ENCODE data around the gene OR2F1.

The OR2F1 gene, protein sequence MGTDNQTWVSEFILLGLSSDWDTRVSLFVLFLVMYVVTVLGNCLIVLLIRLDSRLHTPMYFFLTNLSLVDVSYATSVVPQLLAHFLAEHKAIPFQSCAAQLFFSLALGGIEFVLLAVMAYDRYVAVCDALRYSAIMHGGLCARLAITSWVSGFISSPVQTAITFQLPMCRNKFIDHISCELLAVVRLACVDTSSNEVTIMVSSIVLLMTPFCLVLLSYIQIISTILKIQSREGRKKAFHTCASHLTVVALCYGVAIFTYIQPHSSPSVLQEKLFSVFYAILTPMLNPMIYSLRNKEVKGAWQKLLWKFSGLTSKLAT

DNA sequence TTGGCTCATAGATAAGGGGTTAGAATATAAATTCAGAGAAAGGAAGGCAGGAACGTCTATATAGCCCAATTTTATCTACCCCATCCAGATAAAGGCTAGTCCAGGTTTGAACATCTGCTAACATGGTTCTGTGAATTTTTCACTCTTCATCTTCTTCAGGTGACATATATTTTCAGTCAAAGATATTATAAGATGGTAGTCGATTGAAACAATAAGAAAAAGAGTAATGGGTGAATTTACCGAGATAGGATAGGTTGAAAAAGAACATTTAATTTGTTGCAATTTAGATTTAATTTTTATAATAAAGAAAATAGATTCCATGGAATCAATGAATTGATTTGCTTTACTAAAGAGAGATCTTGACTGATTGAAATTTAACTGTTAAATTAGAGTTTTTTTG is at the start of gene OR2F1:
Gene OR2F1 (plus strand): TSS at position 301 of the 400 bp plus-strand sequence. CDS start 5,127 bp downstream, outside the sequence.
- no peak for DNase-seq (ENCODE audit: low spot score)

- no peak for DNase-seq (ENCODE audit: low spot score)
Observed at GRCh38 chr7:143905509-143905908, 49.1 kb upstream of the OR2F1 start.

DNA sequence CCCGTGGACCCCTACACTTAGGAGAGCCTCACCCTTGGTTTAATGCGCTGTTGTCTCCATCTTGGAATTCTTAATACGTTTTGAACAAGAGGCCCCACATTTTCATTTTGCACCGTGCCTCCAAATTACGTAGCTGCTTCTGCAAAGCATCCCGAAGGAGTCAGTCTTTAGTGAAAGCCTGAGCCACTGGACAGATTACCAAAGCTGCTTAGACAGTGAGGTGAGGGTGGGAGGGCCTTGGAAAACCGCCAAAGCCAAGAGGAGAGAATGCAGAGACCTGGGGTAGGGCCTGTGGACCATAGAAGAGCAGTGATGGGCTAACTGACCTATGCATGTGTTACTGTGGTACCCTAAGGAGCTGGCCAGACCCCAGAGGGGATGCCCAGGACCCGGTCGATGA is 48.5 kb upstream of the OR2F1 start:
- no peak for DNase-seq (ENCODE audit: low spot score)

DNA sequence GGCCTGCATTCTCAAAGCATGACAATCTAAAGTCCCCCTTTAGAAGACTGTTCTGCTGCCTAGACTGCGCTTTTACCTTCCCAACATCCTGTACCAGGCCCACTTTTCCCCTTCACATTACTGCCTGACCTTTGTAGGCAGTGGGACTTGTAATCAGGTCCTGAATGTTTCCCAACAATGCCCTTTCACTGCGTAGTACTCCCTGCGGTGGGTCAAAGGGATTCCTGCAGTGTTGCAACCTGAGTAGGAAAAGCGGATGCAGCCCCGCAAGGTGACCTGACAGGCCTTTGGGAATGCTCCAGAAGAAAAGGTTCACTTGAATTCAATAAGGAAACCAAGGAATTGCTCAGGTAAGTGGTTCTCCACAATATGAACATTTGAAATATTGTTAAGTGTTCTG is 47.7 kb upstream of the OR2F1 start:
- no peak for DNase-seq (ENCODE audit: low spot score)

DNA sequence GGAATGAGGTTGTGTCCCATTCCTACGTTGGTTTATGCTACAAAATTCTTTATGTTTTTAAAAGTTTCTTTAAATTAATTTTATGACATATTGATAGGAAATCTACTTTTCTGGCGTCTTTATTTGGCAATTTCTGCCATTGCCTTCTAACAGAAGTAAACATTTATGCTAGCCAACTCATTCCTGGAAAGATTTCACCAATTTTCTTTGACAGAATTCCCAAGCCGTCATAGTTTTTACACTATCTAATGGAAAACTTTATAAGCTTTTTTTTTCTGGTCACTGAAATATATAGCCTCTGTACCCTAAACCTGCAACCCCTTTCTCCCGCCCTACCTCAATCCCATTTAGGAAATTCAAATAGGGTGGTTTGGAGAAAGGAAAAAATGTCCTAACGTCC is 46.5 kb upstream of the OR2F1 start:
- DNase-seq (ENCODE audit: low spot score) = no peak

DNA sequence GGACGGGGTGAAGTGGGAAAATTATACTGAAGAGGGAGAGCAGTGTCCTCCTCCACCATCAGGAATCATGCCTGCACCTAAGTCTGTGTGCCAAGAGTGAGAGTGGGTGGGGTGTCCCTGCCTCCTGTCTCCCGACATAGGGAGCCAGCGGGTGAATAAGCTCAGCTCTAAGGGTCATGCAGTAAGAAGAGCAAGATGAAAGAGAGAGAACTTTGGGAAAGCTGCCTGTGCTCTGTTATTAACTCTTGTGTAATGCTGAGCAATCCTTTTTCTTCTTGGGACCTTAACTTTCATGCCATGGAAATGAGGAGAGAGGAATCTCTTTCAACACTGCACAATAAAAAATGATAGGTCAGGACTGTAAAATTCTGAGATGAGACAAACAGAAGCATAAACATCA is 44.8 kb upstream of the OR2F1 start:
- no peak for DNase-seq (ENCODE audit: low spot score)

DNA sequence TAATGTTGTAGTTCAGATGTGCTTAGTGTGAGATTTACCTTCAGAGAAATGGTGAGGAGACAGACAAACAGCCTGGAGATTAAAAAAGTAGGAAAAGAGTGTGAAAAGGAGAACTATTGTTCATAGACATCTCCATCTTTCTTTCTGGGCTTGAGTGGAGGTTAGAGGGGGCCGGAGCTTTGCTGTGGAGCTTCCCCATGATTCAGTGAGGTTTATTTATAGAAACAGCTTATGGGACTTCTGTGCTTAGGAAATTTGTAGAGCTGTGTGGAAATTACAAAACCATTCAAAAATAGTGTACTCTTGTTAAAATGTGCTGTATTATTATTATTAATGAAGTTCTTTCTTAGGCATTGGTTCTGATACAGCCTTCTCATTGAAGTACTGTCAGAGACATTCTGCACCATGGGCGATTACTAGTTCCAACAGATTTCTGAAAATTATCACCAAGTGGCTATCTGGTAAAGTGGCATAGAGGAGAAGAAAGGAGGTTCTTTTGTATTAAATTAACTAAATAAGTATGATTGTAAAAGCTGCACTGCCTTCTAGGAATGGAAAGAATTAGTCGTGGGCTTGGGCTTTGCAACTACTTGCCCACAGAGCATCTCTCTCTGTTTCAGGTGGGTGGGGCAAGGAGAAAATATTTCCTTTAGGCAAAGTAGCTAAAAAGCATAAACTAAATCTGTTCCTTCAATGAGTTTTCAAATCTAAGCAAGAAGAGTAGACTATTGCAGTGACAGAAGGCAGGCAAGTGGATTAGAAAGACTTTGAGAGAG is 44.0 kb upstream of the OR2F1 start:
- no peak for DNase-seq (ENCODE audit: low spot score)

GRCh38 chr7:143913945-143914615 is 40.6 kb upstream of the OR2F1 start:
- no peak for DNase-seq (ENCODE audit: low spot score)

- DNase-seq (ENCODE audit: low spot score) = no peak
Observed at GRCh38 chr7:143914938-143915652, 39.5 kb upstream of the OR2F1 start.

DNA sequence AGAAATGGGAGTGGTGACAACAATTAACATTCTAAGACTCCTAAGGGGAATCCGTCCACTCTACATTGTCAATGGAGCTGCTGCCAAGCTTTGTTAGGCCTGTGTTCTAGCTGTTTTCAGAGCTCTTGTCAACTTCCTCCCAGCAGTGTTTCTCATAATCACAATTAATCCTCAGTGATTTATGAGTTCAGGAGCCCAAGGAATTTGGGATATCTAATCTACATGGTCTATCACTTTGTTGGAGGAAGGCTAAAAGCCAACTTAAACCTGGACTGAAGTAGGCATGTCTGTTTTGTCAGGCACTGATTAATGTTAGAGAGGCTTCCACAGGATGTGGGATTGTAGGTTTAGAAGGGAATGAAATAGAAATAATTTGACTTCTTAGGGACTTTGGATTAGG is 29.8 kb upstream of the OR2F1 start:
- DNase-seq (ENCODE audit: low spot score) = no peak

GRCh38 chr7:143929224-143929920 is 25.3 kb upstream of the OR2F1 start:
- DNase-seq (ENCODE audit: low spot score) = no peak

DNA sequence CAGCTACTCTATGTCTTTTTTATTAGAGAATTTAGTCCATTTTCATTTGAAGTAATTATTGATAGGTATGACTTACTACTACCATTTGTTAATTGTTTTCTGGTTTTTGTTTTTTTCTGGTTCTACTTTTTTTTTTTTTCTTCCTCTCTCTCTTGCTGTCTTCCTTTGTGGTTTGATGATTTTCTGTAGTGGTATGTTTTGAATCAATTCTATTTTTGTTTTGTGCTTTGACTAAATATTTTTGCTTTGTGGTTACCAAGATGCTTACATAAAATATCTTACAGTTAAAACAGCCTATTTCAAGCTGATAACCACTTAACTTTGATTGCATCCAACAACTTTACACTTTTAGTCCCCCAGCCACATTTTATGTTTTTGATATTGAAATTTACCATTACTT is 22.9 kb upstream of the OR2F1 start:
- DNase-seq (ENCODE audit: low spot score) = no peak

- no peak for DNase-seq (ENCODE audit: low spot score)
Observed at GRCh38 chr7:143934526-143935325, 19.9 kb upstream of the OR2F1 start, which contains the start of gene OR2F2. TSS of gene OR2F2 (plus strand) at chr7:143935233. CDS start at chr7:143935233, 0 bp downstream.

DNA sequence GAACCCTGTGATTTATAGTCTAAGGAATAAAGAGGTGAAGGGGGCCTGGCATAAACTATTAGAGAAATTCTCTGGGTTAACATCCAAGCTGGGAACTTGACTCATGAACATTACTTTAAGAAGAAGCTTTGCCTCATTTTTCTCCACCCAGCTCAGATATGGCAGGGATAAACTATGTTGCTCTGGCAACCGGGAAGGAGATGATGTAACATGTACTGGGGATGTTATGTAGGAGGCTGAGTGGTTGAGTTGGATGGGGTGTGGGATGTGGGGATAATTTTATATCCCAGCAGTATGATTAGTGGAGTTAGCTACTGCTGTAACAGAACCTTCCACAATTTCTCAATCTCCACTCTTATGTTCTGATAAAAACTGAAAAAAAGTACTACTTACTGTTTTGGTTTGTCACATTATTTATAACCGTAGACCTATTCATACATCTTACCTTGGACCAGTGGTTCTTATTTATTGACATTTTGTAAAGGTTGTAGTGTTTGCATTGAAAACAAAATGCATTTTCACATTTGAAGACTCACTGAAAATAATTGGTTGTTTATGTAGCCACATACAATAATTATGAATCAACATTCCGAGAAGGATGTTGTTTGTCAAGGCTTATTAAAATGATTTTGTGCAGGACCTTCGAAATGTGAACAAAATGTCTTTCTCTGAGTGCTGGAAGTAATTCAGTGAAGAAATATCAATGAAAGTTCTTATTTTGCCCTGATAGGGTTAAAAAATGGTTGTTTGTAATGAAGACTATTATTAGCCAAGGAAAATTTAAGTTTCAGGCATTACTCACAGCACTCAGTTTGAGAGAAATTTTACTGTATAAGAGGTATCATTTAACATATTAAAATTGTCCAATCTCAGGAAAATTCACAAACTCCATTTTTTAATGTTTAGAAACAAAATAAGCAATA is 18.3 kb upstream of the OR2F1 start:
- no peak for DNase-seq (ENCODE audit: low spot score)

- no peak for DNase-seq (ENCODE audit: low spot score)
Observed at GRCh38 chr7:143938379-143939243, 16.0 kb upstream of the OR2F1 start.

GRCh38 chr7:143945423-143945822 is 9.2 kb upstream of the OR2F1 start:
- DNase-seq (ENCODE audit: low spot score) = no peak

DNA sequence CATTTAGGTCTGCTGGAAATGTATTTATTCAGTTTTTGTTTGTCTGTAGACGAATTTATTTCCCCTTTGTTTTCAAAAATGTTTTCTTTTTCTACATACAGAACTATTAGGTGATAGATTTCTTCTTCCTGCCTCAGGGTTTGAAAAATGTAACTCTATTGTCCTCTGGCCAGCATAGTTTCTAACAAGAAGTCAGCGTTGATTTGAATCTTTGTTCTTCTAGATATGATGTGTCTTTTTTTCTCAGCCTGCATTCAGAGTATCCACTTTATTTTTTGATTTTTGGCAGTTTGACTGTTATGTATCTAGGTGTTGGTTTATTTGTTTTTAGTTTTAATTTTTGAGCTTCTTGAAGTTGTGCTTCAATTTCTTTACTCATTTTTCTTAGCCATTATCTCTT is 7.5 kb upstream of the OR2F1 start:
- no peak for DNase-seq (ENCODE audit: low spot score)

- DNase-seq (ENCODE audit: low spot score) = no peak
Observed at GRCh38 chr7:143948733-143949132, 5.9 kb upstream of the OR2F1 start.

DNA sequence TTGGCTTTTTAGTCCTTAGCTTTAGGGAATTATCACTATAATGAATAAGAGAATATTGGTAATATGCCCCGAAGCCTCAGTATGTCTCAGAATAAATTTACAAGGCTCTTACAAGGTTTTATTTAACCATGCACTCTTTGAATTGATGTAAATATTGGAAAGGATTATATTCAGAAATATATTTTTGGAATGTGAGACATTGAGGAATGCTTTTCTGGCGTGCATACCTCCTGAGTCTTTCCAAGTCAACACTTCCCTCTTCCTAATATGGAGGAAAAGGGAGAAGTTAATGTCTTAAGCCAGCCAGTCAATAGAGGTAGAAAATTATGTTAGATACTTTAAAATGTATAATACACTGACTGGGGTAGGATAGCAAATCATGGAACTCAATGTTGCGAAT is 1.2 kb upstream of the OR2F1 start:
- DNase-seq (ENCODE audit: low spot score) = no peak

All from germinal center (tissue), 1 donor.